ENCODE results near the gene IL6ST.

IL6ST gene

DNA sequence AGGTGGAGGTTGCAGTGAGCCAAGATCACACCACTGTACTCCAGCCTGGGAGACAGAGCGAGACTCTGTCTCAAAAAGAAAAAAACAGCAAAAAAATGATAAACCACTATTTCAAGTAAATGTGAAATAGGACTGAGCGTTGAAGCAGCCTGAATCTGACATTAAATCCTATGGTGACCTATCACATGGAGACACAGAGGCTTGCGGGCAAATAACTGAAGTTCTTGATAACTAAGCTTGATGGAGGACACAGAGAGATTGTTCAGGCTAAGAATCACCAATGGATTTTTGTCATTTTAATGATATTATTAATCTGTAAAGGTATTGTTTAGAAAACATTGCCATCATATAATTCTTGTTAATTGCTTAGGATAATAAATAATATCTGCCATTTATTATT is 15.7 kb upstream of the IL6ST start:
- DNase-seq (ENCODE audit: extremely low read depth, insufficient read length) = no peak
- no peak for TF ChIP-seq CTCF (IDR thresholded peaks at IDR 0.05; ENCODE audit: insufficient read depth, low read length, poor library complexity, severe bottlenecking)
- no peak overlapping the region for H3K4me3 ChIP-seq (replicated peaks; ENCODE audit: low read depth, low read length)
- no peaks in the 10 kb centered on the region for H3K27me3 ChIP-seq (replicated peaks; ENCODE audit: control insufficient read depth, insufficient read depth, low read length)
- no peaks in the 10 kb centered on the region for H3K36me3 ChIP-seq (ENCODE audit: control insufficient read depth, insufficient read depth, low read length)

GRCh38 chr5:56006600-56006999 is 11.8 kb upstream of the IL6ST start:
- Histone ChIP-seq H3K27me3 (replicated peaks; ENCODE audit: control insufficient read depth, insufficient read depth, low read length) (no peaks in the 10 kb centered on the region), H3K4me3 (replicated peaks; ENCODE audit: low read depth, low read length) (no peak overlapping the region), H3K36me3 (ENCODE audit: control insufficient read depth, insufficient read depth, low read length) (no peaks in the 10 kb centered on the region)
- DNase-seq (ENCODE audit: extremely low read depth, insufficient read length) = no peak
- no peak for TF ChIP-seq CTCF (IDR thresholded peaks at IDR 0.05; ENCODE audit: insufficient read depth, low read length, poor library complexity, severe bottlenecking)

DNA sequence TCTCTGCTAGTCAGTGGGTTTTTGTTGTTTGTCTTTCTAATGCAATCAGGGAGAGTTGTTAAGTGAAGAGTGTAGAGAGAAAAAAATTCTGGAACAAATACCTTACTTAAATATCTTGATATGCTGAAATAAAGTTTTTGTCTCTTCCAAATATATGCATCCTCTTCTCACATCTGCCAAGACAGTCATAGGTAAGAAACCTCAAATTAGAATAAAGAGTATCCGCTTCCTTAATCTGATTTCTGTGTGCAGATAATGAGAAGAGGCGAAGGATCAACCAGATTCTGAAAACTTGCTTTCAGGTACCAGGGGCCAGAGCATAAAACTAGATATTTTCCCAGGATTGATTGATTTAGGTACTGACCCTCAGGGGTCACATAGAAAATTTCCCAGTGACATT is 11.3 kb upstream of the IL6ST start:
- no peak for DNase-seq (ENCODE audit: extremely low read depth, insufficient read length)
- Histone ChIP-seq H3K36me3 (ENCODE audit: control insufficient read depth, insufficient read depth, low read length) (no peaks in the 10 kb centered on the region), H3K4me3 (replicated peaks; ENCODE audit: low read depth, low read length) (no peak overlapping the region), H3K27me3 (replicated peaks; ENCODE audit: control insufficient read depth, insufficient read depth, low read length) (no peaks in the 10 kb centered on the region)
- TF ChIP-seq CTCF (IDR thresholded peaks at IDR 0.05; ENCODE audit: insufficient read depth, low read length, poor library complexity, severe bottlenecking) = no peak

GRCh38 chr5:56004874-56005273 is 10.1 kb upstream of the IL6ST start:
- Histone ChIP-seq H3K4me3 (replicated peaks; ENCODE audit: low read depth, low read length) (no peak overlapping the region), H3K36me3 (ENCODE audit: control insufficient read depth, insufficient read depth, low read length) (no peaks in the 10 kb centered on the region), H3K27me3 (replicated peaks; ENCODE audit: control insufficient read depth, insufficient read depth, low read length) (no peaks in the 10 kb centered on the region)
- DNase-seq (ENCODE audit: extremely low read depth, insufficient read length) = no peak
- no peak for TF ChIP-seq CTCF (IDR thresholded peaks at IDR 0.05; ENCODE audit: insufficient read depth, low read length, poor library complexity, severe bottlenecking)

DNA sequence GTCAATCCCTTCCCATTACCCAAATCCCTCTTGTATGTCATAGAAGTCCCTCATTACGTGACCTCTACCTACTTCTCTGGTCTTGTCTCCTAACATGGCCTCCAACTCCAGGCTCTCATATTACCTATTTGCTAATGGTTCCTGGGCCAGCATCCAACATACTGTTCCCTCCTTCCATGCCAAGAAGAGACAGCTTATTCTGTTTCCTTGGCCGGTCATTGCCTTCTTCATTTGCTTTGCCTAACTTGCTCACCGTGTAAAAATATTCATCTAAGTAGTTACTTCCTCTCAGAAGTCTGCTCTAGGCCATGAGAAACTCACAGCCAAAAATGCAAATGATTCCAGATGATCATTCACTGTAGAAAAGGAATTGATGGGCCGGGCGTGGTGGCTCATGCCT is 8.9 kb upstream of the IL6ST start:
- no peak for DNase-seq (ENCODE audit: extremely low read depth, insufficient read length)
- Histone ChIP-seq H3K4me3 (replicated peaks; ENCODE audit: low read depth, low read length) (no peak overlapping the region), H3K27me3 (replicated peaks; ENCODE audit: control insufficient read depth, insufficient read depth, low read length) (no peaks in the 10 kb centered on the region), H3K36me3 (ENCODE audit: control insufficient read depth, insufficient read depth, low read length) (no peaks in the 10 kb centered on the region)
- TF ChIP-seq CTCF (IDR thresholded peaks at IDR 0.05; ENCODE audit: insufficient read depth, low read length, poor library complexity, severe bottlenecking) = no peak

- no peak overlapping the region for H3K4me3 ChIP-seq (replicated peaks; ENCODE audit: low read depth, low read length)
- H3K36me3 ChIP-seq (ENCODE audit: control insufficient read depth, insufficient read depth, low read length) = no peaks in the 10 kb centered on the region
- no peak for DNase-seq (ENCODE audit: extremely low read depth, insufficient read length)
- H3K27me3 ChIP-seq (replicated peaks; ENCODE audit: control insufficient read depth, insufficient read depth, low read length) = no peaks in the 10 kb centered on the region
- TF ChIP-seq CTCF (IDR thresholded peaks at IDR 0.05; ENCODE audit: insufficient read depth, low read length, poor library complexity, severe bottlenecking) = no peak
Measured at GRCh38 chr5:56003179-56003578, 8.4 kb upstream of the IL6ST start.

Measured in GM06990 (cell line).